HG03457 (cell line): ENCODE results near the gene SYVN1.

Experiments used
- ATAC-seq: cut with Tn5 transposase; IDR thresholded peaks from one replicate; pipeline ENCODE4 v1.9.1; 2021; ENCODE audit warnings: moderate number of reproducible peaks; ENCODE audit not compliant: unreplicated experiment

SYVN1 gene

DNA sequence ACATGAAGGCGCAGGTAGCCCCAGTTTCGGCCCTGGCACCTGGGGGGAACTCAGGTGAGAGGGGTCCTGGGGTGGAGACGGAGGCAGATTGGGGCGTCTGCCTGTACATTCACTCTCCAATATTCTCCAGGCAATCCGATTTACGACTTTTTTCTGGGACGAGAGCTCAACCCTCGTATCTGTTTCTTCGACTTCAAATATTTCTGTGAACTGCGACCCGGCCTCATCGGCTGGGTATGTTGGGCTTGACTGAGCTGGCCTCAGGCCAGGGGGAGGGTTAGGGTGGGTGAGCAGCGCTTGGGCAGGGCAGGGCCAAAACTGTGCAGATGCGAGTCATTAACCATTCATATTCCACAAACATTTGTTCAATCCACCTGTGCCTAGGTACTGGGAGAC is 21.0 kb downstream of the SYVN1 start:
- ATAC-seq = no peak

DNA sequence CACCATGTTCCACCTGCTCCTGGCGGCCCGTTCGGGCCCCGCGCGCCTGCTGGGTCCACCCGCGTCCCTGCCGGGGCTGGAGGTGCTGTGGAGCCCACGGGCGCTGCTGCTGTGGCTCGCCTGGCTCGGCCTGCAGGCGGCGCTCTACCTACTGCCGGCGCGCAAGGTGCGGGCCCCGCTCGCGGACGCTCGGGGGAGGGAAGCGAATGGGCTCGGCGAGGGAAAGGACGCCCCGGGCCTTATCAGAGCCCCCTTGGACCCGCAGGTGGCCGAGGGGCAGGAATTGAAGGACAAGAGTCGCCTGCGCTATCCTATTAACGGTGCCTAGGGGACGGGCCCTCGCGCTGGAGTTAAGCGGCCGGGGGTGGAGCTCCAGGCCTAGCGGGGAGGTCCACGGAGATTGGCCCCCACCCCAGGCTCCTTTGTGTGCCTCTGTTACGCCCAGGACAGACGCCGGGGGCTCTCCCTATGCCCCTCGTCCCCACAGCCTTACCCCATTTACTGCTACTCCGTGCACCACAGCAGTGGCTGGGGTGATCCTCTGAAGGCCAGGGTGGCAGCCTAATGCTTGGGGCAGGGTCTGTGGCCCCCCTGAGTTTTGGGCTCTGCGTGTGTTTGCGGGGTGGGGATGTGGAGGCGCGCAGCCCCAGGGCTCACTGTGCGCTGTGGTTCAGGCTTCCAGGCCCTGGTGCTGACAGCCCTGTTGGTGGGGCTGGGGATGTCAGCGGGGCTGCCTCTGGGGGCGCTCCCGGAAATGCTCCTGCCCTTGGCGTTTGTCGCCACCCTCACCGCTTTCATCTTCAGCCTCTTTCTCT is 21.6 kb downstream of the SYVN1 start:
- no peak for ATAC-seq

DNA sequence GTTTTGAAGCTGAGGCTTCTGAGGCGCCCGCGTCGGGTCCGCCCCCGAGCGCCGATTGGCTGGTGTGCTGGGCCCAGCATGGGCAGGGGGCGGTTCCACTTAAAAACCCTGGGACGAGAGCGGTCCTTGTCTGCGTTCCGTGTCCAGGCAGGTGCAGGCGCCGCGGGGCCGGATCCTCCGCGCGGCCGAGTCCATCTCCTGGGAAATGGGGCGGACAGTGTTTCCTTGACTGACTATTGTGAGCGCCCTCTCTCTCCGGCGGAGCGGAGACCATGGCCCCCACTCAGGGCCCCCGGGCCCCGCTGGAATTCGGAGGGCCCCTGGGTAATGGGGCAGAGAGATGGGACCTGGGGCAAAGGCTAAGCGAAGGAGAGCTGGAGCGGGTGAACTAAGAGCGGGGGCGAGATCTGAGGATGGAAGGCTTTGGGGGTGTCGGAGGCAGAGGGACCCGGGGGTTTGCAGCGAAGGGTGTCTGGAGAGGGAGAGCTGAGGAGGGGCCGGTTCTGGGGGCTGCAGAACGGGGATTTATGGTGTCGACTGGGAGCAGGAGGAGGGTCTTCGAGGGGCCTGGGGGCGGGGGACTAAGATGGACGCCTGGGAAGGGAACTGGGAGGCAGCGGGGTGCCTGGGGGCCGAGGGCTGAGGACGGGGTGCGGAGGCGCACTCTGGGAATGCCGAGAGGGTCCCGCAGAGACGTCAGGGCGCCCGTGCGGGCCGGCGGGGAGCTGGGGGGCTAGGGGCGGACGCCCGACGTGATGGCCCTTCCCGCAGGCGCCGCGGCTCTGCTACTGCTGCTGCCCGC is 22.4 kb downstream of the SYVN1 start, which contains the start of gene TM7SF2:
TSS of gene TM7SF2 (plus strand) at position 129 of the 802 bp plus-strand sequence. CDS start at position 273, 144 bp downstream.
- peak; percentile 38 for ATAC-seq

DNA sequence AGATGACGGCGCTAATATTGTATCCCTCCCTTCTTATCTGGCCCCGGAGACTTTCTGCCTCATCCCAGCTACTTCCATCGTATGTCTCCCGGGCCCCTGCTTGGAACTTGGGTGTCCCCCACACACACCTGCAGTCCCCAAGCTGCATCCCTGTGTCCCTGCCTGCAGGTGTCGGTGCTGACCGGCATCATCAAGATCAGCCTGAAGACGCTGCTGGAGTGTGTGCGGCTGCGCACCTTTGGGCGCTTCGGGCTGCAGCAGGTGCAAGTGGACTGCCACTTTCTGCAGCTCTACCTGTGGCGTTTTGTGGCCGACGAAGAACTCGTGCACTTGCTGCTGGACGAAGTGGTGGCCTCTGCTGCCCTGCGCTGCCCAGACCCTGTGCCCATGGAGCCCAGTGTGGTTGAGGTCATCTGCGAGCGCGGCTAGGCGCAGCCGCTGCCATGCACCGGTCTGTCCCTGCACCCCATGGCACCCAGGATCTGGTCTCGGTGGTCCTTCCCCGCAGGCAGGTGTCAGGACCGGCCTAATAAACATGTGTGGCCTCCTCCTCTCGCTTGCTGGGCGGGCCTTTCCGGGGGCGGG is 23.1 kb downstream of the SYVN1 start:
- ATAC-seq = no peak

DNA sequence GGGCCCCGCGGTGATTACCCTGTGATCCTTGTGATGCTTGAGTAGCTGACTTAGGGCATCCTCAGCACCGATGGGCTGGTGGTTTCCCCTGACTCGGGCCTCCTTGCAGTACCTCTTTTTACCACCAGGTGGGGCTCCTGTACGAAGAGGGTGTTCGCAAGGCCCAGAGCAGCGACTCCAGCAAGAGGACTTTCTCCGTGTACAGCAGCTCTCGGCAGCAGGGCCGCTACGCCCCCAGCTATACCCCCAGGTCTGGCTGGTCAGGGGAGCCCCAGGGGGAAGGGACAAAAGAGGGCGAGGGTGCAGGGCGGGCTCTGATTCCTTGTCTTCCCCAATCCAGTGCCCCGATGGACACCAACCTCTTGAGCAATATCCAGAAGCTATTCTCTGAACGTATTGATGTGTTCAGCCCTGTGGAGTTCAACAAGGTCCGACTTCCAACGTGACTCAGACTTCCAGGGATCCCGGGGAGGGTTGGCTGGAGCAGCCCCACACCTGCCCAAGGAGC is 23.9 kb downstream of the SYVN1 start:
- ATAC-seq = no peak

DNA sequence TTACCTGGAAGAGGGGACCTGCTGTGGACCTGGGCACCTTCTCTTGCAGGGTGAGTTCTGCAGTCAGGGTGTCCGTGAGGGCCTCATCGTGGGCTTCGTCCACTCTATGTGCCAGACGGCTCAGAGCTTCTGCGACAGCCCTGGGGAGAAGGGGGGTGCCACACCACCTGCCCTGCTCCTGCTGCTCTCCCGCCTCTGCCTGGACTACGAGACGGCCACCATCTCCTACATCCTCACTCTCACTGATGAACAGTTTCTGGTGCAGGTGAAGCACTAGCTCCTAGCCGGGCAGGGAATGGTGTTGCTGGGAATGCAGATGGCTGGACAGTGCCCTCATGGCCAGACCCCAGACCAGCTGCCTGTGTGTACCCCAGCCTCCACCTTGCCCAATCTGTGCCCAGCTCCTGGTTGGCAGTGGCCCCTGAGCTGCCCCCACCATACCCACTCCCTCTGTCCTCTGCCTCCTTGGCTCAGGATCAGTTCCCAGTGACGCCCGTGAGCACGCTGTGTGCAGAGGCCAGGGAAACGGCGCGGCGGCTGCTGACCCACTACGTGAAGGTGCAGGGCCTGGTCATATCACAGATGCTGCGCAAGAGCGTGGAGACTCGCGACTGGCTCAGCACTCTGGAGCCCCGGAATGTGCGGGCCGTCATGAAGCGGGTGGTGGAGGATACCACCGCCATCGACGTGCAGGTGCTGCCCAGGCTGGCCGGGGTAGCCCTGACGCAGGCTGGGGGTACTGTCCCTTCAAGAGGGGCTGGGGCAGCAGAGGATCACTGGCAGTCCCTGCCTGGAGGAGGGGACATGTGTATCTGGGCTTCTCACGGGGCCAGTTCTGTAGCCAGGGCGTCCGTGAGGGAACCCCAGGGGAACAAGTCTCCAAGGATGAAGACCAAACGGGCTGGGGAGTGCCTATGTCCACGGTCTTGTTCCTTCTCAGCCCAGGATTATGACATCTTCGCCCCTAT is 24.8 kb downstream of the SYVN1 start:
- ATAC-seq = no peak

DNA sequence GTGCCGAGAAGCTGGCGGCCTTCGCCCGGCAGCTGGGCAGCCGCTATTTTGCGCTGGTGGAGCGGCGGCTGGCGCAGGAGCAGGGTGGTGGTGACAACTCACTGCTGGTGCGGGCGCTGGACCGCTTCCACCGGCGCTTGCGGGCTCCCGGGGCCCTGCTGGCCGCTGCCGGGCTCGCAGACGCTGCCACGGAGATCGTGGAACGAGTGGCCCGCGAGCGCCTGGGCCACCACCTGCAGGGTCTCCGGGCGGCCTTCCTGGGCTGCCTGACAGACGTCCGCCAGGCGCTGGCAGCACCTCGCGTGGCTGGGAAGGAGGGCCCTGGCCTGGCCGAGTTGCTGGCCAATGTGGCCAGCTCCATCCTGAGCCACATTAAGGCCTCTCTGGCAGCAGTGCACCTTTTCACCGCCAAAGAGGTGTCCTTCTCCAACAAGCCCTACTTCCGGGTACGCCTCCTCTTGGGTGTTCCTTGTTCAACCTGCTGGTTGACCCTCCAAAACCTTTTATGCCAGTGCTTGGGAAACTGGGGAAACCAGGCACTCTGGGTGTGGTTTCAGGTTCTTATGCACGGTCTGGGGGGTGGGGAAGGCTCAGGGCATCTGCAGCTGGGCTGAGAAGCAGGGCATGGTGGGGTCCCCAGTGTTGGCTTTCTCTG is 25.7 kb downstream of the SYVN1 start:
- ATAC-seq = no peak

DNA sequence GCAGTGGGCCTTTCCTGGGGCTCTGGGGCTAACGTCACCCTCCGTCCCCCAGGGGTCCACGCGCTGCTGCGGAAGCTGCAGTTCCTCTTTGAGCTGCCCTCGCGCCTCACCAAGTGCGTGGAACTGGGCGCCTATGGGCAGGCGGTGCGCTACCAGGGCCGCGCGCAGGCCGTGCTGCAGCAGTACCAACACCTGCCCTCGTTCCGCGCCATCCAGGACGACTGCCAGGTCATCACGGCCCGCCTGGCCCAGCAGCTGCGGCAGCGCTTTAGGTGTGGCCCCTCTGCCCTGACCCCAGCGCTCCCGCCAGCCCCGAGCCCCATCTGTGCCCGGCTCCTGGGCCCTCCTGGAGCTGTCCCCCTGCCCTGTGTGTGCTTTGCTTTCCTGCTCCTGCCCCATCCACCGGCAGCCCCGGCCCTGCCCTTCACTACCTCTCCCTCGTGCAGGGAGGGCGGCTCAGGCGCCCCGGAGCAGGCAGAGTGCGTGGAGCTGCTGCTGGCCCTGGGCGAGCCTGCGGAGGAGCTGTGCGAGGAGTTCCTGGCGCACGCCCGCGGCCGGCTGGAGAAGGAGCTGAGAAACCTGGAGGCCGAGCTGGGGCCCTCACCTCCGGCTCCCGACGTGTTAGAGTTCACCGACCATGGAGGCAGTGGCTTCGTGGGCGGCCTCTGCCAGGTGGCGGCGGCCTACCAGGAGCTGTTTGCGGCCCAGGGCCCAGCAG is 26.4 kb downstream of the SYVN1 start:
- ATAC-seq = no peak

DNA sequence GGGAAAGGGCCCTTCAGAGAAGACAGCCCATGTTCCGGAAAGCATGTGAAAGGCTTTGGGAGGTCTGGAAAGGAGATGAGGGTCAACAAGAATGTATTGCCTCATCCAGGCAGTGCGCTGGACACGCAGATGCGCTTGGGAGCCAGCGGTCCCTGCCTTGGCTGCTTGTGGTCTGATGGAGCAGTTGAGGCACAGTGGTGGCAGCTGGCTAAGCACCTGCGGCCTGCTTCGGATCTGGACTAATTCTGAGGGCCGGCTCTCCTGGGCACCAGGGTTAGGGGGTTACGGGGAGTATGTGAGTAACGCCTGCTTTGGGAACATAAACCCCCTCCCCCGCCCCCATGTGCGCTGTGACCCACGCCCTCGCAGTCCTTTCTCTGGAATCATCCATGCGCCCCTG is 27.2 kb downstream of the SYVN1 start:
- ATAC-seq = no peak

DNA sequence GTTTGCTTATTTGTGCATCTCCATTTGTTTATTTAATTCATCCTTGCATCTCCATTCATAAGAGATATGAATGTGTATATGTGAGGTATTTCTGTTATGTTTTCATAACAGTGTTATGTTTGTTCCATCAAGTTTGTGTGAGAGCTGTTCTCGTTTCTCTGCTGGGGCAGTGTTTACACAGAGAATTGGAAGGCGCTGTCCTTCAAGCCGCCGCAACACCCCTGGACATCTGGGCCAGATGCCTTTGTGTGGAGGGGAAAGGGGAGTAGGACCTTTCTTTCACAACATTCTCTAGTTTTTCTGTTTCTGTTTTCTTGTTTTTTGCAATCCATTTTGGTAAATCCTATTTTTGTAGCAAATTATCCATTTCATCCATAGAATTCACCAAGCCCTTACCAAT is 29.7 kb downstream of the SYVN1 start:
- no peak for ATAC-seq

DNA sequence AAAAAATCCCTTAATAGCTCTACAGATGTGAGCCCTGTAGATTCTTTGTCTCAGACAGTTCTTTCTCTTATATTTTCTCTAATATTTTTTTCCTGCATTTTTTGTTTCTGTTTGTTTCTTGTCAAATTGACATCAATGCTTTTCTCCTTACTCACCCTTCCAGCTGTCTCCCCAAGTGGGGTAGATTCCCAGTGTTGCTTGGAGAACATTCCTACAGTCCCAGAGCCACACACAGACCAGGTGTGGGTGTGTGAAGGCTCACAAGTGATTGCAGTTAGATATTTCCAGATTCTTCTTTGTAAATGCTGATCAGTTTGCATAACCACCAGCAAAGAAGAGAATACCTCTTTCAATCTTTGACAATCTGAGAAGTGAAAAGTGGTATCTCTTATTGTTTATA is 30.8 kb downstream of the SYVN1 start:
- ATAC-seq = no peak

DNA sequence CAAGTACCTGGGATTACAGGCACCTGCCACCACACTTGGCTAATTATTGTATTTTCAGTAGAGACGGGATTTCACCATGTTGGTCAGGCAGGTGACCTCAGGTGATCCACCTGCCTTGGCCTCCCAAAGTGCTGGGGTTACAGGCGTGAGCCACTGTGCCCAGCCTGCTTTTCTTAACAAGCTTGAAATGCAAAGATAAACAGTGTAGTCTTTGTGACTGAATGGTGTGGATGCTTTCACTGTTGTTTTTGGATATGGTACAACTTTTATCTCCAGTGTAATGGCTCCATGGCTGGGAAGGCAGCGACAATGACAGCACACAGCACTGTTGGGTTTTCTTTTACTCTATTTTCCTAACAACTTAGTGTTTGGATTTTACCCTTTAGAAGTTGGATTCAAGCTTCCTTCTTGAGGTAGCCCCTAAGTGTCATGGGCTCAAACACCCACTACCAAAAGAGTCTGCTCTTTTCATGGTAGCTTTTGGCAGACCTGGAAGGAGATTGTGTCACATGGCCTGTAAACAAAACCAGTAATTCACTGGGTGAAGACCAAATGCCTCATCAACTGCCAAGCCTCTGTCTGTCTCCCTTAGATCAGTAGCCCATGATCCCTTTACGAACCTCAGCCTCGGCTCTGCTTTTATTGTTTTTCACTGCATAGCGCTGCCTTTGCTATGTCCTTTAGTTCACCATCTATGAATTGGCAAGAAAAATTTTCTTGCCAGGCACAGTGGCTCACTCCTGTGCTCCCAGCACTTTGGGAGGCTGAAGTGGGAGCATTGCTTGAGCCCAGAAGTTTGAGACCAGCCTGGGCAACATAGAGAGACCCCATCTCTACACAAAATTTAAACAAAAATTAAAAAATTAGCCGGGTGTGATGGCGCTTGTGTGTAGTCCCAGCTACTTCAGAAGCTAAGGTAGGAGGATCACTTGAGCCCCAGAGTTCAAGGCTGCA is 31.9 kb downstream of the SYVN1 start:
- no peak for ATAC-seq

DNA sequence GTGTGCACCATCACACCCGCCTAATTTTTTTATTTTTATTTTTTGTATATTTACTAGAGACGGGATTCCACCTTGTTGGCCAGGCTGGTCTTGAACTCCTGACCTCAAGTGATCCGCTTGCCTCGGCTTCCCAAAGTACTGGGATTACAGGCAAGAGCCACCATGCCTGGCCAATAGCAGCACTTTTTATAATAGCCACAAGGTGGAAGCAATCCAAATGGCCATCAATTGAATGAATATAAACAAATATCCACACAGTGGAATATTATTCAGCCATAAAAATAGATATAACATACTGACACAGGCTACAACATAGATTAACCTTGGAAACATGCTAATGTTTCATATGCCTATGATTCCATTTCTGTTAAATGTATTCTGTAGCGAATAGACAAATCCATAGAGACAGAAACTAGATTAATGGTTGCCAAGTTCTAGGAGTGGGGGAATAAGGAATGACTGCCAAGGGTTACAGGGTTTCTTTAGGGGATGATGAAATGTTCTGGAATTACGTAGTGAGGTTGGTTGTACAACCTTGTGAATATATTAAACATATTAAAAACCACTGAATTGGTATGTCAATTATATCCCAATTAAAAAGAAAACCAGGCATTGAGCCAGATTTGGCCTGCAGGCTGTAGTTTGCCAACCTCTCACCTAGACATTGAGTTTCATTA is 33.5 kb downstream of the SYVN1 start:
- ATAC-seq = no peak

DNA sequence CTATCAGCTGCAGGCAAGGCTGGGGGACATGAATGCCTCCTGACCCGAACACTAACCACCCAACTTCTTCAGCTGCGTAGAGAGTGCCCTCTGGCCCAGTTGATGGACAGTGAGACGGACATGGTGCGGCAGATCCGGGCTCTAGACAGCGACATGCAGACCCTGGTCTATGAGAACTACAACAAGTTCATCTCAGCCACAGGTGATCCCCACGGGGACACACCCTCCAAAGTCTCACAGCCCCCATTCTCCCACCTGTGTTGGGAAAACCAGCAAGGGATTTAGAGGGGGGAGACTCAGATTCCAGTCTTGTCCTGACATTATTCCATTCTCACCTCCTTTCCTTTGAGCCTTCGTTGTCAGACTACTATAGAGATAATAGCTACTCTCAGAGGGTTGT is 37.4 kb downstream of the SYVN1 start:
- peak; percentile 11 for ATAC-seq

DNA sequence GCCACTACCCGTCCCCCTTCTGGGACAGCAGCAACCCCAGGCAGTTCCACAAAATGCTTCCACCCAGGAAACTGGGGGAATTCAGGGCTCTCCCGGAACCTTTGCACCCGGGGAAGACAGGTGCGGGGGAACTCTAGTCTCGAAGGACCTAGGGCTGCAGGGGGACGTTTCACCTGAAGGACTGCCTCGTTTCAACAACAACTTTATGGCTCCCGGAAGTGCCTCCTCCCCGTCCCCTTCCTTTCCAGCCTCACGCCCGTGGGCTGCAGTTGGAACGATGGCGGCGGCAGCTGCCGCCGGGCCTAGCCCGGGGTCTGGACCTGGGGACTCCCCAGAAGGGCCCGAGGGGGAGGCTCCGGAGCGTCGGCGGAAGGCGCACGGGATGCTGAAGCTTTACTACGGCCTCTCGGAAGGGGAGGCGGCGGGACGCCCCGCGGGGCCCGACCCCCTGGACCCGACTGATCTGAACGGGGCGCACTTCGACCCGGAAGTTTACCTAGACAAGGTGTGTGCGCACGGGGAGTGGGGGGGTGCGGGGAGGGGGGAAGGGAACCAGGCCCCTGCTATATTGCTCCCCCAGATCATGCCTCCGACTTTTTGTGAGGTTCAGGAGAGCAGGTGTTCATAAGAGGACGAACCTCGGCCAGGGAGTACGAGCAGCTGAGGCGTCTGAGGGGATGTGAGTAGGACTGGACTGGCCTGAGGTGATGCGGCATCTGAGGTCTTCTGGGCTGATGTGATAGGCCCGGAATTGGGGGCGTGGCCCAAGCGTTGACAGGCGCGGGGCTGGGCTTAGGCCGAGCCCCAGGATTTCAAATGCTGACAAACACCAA is 38.1 kb downstream of the SYVN1 start, which contains the start of gene VPS51:
TSS of gene VPS51 (plus strand) at position 241 of the 833 bp plus-strand sequence. CDS start at position 278, 37 bp downstream.
- ATAC-seq = peak; percentile 62

DNA sequence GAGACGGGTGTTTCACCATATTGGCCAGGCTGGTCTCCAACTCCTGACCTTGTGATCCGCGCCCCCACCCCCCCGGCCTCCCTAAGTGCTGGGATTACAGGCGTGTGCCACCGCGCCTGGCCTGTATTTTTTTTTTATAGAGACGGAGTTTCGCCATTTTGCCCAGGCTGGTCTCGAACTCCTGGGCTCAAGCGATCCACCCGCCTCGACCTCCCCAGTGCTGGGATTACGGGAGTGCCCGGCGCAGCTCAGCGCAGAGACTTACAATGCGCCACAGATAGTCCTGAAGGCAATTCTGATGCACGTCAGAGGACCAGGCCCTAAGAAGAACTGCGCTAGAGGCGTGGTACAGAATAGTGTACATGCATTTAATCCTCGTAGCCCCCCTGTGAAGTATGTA is 38.9 kb downstream of the SYVN1 start:
- no peak for ATAC-seq

DNA sequence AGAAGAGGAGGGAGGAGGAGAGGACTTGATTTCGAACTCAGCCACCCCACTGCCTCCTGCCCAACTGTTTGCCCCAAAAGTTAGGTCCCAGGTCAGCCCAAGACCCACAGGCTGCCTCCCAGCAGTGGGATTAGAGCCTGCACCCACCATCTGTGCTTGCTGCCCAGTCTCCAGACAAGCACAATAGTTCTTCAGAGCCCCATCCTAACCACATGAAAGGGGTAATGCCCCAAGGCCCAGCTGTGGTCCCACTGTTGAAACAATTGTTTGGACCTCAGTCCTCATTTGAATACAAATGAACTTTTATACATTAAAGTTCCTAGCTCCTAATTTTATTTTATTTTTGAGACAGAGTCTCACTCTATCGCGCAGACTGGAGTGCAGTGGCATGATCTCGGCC is 43.7 kb downstream of the SYVN1 start:
- ATAC-seq = no peak
